Measurements from ENCODE around the gene KCNK1. TPM values are rescaled to one million over a fixed set of nuclear protein-coding genes. Genes with fewer than 3 reads are reported as not detected.
"Not testable (repeated sequence)": the region's sequence is repeated elsewhere in the genome, so short reads cannot be mapped to it uniquely, and the experiment has no call there.

Gene KCNK1
- total RNA-seq, 2 donors from 2014 or later: 0.20 TPM; not detected in 1

- not testable (repeated sequence) for H3K27me3 Mint-ChIP-seq; H3K27ac Mint-ChIP-seq; ATAC-seq; H3K4me3 Mint-ChIP-seq; H3K4me1 Mint-ChIP-seq (ENCODE audit: low read depth in 2 of 2); H3K9me3 Mint-ChIP-seq; DNase-seq (ENCODE audit: low spot score); H3K36me3 Mint-ChIP-seq
Measured at GRCh38 chr1:233670363-233670762, 56.5 kb downstream of the KCNK1 start.

- Mint-ChIP-seq H3K36me3 (no peaks in the 10 kb centered on the region), H3K4me1 (ENCODE audit: low read depth in 2 of 2) (no peaks in the 10 kb centered on the region), H3K27ac (no peak overlapping the region), H3K9me3 (peaks cover 2% of the 10 kb centered on the region), H3K4me3 (no peak overlapping the region), H3K27me3 (peaks cover 0 to 9% of the 10 kb centered on the region in 2 donors)
- DNase-seq (ENCODE audit: low spot score) (no peak), ATAC-seq (no peak)
Measured at GRCh38 chr1:233671286-233671685, 57.4 kb downstream of the KCNK1 start.

GRCh38 chr1:233672732-233673131 lies 58.8 kb downstream of the KCNK1 start:
- no peak for DNase-seq (ENCODE audit: low spot score)
- H3K4me3 Mint-ChIP-seq: no peak overlapping the region
- H3K27me3 Mint-ChIP-seq: peaks cover 0 to 9% of the 10 kb centered on the region in 2 donors
- H3K9me3 Mint-ChIP-seq: peaks cover 2% of the 10 kb centered on the region
- H3K36me3 Mint-ChIP-seq: no peaks in the 10 kb centered on the region
- ATAC-seq: no peak
- H3K27ac Mint-ChIP-seq: no peak overlapping the region
- no peaks in the 10 kb centered on the region for H3K4me1 Mint-ChIP-seq (ENCODE audit: low read depth in 2 of 2)

GRCh38 chr1:233673261-233673946 lies 59.5 kb downstream of the KCNK1 start:
- DNase-seq (ENCODE audit: low spot score) (no peak), ATAC-seq (no peak)
- peaks cover 0 to 9% of the 10 kb centered on the region in 2 donors for H3K27me3 Mint-ChIP-seq
- H3K36me3 Mint-ChIP-seq: no peaks in the 10 kb centered on the region
- peaks cover 2% of the 10 kb centered on the region for H3K9me3 Mint-ChIP-seq
- no peak overlapping the region for H3K27ac Mint-ChIP-seq
- H3K4me1 Mint-ChIP-seq (ENCODE audit: low read depth in 2 of 2): no peaks in the 10 kb centered on the region
- H3K4me3 Mint-ChIP-seq: no peak overlapping the region

GRCh38 chr1:233673947-233674431 lies 60.1 kb downstream of the KCNK1 start:
- H3K36me3 Mint-ChIP-seq: no peaks in the 10 kb centered on the region
- ATAC-seq: no peak
- no peak for DNase-seq (ENCODE audit: low spot score)
- H3K4me1 Mint-ChIP-seq (ENCODE audit: low read depth in 2 of 2): no peaks in the 10 kb centered on the region
- peaks cover 2% of the 10 kb centered on the region for H3K9me3 Mint-ChIP-seq
- no peak overlapping the region for H3K27ac Mint-ChIP-seq
- H3K27me3 Mint-ChIP-seq: peaks cover 0 to 9% of the 10 kb centered on the region in 2 donors
- H3K4me3 Mint-ChIP-seq: no peak overlapping the region

GRCh38 chr1:233675446-233675845 lies 61.5 kb downstream of the KCNK1 start:
- ATAC-seq: no peak
- DNase-seq (ENCODE audit: low spot score): no peak
- H3K36me3 Mint-ChIP-seq: no peaks in the 10 kb centered on the region
- no peak overlapping the region for H3K27ac Mint-ChIP-seq
- no peak overlapping the region for H3K4me3 Mint-ChIP-seq
- H3K9me3 Mint-ChIP-seq: no peaks in the 10 kb centered on the region
- peaks cover 0 to 9% of the 10 kb centered on the region in 2 donors for H3K27me3 Mint-ChIP-seq
- H3K4me1 Mint-ChIP-seq (ENCODE audit: low read depth in 2 of 2): no peaks in the 10 kb centered on the region

GRCh38 chr1:233675893-233676292 lies 62.0 kb downstream of the KCNK1 start:
- Mint-ChIP-seq H3K27ac (no peak overlapping the region), H3K27me3 (peaks cover 0 to 13% of the 10 kb centered on the region in 2 donors), H3K4me3 (no peak overlapping the region), H3K9me3 (peaks cover 3% of the 10 kb centered on the region), H3K4me1 (ENCODE audit: low read depth in 2 of 2) (no peaks in the 10 kb centered on the region), H3K36me3 (no peaks in the 10 kb centered on the region)
- DNase-seq (ENCODE audit: low spot score) (no peak), ATAC-seq (no peak)

GRCh38 chr1:233677690-233678354 lies 63.9 kb downstream of the KCNK1 start:
- ATAC-seq: no peak
- no peak overlapping the region for H3K4me3 Mint-ChIP-seq
- DNase-seq (ENCODE audit: low spot score): no peak
- peaks cover 0 to 15% of the 10 kb centered on the region in 2 donors for H3K27me3 Mint-ChIP-seq
- H3K9me3 Mint-ChIP-seq: peaks cover 3% of the 10 kb centered on the region
- H3K4me1 Mint-ChIP-seq (ENCODE audit: low read depth in 2 of 2): no peaks in the 10 kb centered on the region
- H3K36me3 Mint-ChIP-seq: no peaks in the 10 kb centered on the region
- no peak overlapping the region for H3K27ac Mint-ChIP-seq

- DNase-seq (ENCODE audit: low spot score) (no peak), ATAC-seq (no peak)
- Mint-ChIP-seq H3K36me3 (no peaks in the 10 kb centered on the region), H3K27me3 (peaks cover 0 to 8% of the 10 kb centered on the region in 2 donors), H3K4me1 (ENCODE audit: low read depth in 2 of 2) (no peaks in the 10 kb centered on the region), H3K9me3 (peaks cover 3% of the 10 kb centered on the region), H3K27ac (no peak overlapping the region), H3K4me3 (no peak overlapping the region)
Measured at GRCh38 chr1:233679030-233679429, 65.1 kb downstream of the KCNK1 start.

- DNase-seq (ENCODE audit: low spot score): no peak
- no peak for ATAC-seq
- H3K36me3 Mint-ChIP-seq: no peaks in the 10 kb centered on the region
- H3K27ac Mint-ChIP-seq: no peak overlapping the region
- H3K4me3 Mint-ChIP-seq: no peak overlapping the region
- H3K4me1 Mint-ChIP-seq (ENCODE audit: low read depth in 2 of 2): no peaks in the 10 kb centered on the region
- peaks cover 0 to 10% of the 10 kb centered on the region in 2 donors for H3K27me3 Mint-ChIP-seq
- H3K9me3 Mint-ChIP-seq: peaks cover 3% of the 10 kb centered on the region
Measured at GRCh38 chr1:233679591-233680373, 65.9 kb downstream of the KCNK1 start.

GRCh38 chr1:233681285-233681684 lies 67.4 kb downstream of the KCNK1 start:
- Mint-ChIP-seq H3K4me3 (no peak overlapping the region), H3K9me3 (peaks cover 7% of the 10 kb centered on the region), H3K27me3 (peaks cover 0 to 21% of the 10 kb centered on the region in 2 donors), H3K27ac (no peak overlapping the region), H3K36me3 (no peaks in the 10 kb centered on the region), H3K4me1 (ENCODE audit: low read depth in 2 of 2) (no peaks in the 10 kb centered on the region)
- ATAC-seq: no peak
- no peak for DNase-seq (ENCODE audit: low spot score)

- not testable (repeated sequence) for DNase-seq (ENCODE audit: low spot score); H3K9me3 Mint-ChIP-seq; H3K27ac Mint-ChIP-seq; H3K4me3 Mint-ChIP-seq; H3K36me3 Mint-ChIP-seq; H3K4me1 Mint-ChIP-seq (ENCODE audit: low read depth in 2 of 2); ATAC-seq
- H3K27me3 Mint-ChIP-seq: peaks cover 3 to 38% of the 10 kb centered on the region in 2 donors
Measured at GRCh38 chr1:233686653-233687052, 72.7 kb downstream of the KCNK1 start.

- no peak overlapping the region for H3K27ac Mint-ChIP-seq
- H3K36me3 Mint-ChIP-seq: no peaks in the 10 kb centered on the region
- DNase-seq (ENCODE audit: low spot score) (no peak), ATAC-seq (no peak)
- H3K27me3 Mint-ChIP-seq: peaks cover 3 to 38% of the 10 kb centered on the region in 2 donors
- H3K4me1 Mint-ChIP-seq (ENCODE audit: low read depth in 2 of 2): no peaks in the 10 kb centered on the region
- H3K4me3 Mint-ChIP-seq: no peak overlapping the region
- H3K9me3 Mint-ChIP-seq: peaks cover 4% of the 10 kb centered on the region
Measured at GRCh38 chr1:233689017-233689747, 75.3 kb downstream of the KCNK1 start.

Data from natural killer cell treated with Interleukin-12 subunit alpha and Interleukin-12 subunit beta and Interleukin-15 and Interleukin-18, amount 100 ng/mL, for 72 hours (primary cell).